HepG2 (cell line): ENCODE measurements around the gene RIMKLB. TPM values are rescaled to one million over a fixed set of nuclear protein-coding genes. Genes with fewer than 3 reads are reported as not detected.

Experiments
- ATF7-NPFF ChIP-seq: sonication (generic); formaldehyde crosslinking; IDR thresholded peaks from 2 replicates; pipeline ENCODE4 v1.8.1; 2023; ENCODE audit warnings: mild to moderate bottlenecking, low read depth, missing genetic modification reagents, moderate library complexity
- HNRNPLL ChIP-seq: fragments of 200-400 bp; formaldehyde crosslinking; IDR thresholded peaks from 2 replicates; pipeline ENCODE4 v1.6.1; 2017; ENCODE audit warnings: mild to moderate bottlenecking, low read depth, low read length; ENCODE audit not compliant: poor library complexity, severe bottlenecking
- THYN1 ChIP-seq: sonication (generic); formaldehyde crosslinking; IDR thresholded peaks from 2 replicates; pipeline ENCODE4 v1.8.1; 2023; ENCODE audit warnings: low read depth, mild to moderate bottlenecking, moderate library complexity, missing genetic modification reagents, borderline replicate concordance
- ZEB1 ChIP-seq: IDR thresholded peaks from 2 replicates; pipeline ENCODE4 v1.6.1; 2012; ENCODE audit warnings: mild to moderate bottlenecking, low read depth, inconsistent platforms; ENCODE audit not compliant: insufficient replicate concordance
- ZHX2 ChIP-seq, 2 experiments: sonication (generic) in 1 of 2; formaldehyde crosslinking in 1 of 2; IDR thresholded peaks; 2 replicates each; pipeline versions ENCODE4 v1.6.1 to v1.9.0; 2014 to 2022; ENCODE audit warnings: antibody characterized with exemption in 1 of 2, borderline replicate concordance in 1 of 2, inconsistent platforms in 1 of 2, low read depth in 1 of 2, missing genetic modification reagents in 1 of 2
- ZNF264 ChIP-seq: sonication (generic); formaldehyde crosslinking; IDR thresholded peaks from 2 replicates; pipeline ENCODE4 v1.4.0; 2020; ENCODE audit warnings: missing genetic modification reagents
- ZNF44 ChIP-seq: sonication (generic); formaldehyde crosslinking; IDR thresholded peaks from 2 replicates; pipeline ENCODE4 v1.5.1; 2020; ENCODE audit warnings: mild to moderate bottlenecking, missing genetic modification reagents
- ZNF773 ChIP-seq: sonication (generic); formaldehyde crosslinking; IDR thresholded peaks from 2 replicates; pipeline ENCODE4 v1.4.0; 2020; ENCODE audit warnings: missing genetic modification reagents, borderline replicate concordance
- ZNF777 ChIP-seq: sonication (generic); formaldehyde crosslinking; IDR thresholded peaks from 2 replicates; pipeline ENCODE4 v1.4.0; 2020; ENCODE audit warnings: missing genetic modification reagents
- ZNF891 ChIP-seq: sonication (generic); formaldehyde crosslinking; IDR thresholded peaks from 2 replicates; pipeline ENCODE4 v1.5.0; 2020; ENCODE audit warnings: mild to moderate bottlenecking, missing genetic modification reagents
- polyA plus RNA-seq, 8 experiments: library from polyadenylated mRNA; depleted of rRNA in 3 of 8; stranded (reverse) in 7 of 8; unstranded in 1 of 8; fragments of >200 nt; fragmentation: Illumina TruSeq in 4 of 8; extraction: Trizol in 4 of 8; gene quantifications; 2 replicates each; pipeline versions ENCODE4 v1.2.1 to v1.2.3, GENCODE V29; 2011 to 2016; ENCODE audit warnings: low read depth in 4 of 8, missing spikeins in 1 of 8, mixed read lengths in 1 of 8; ENCODE audit not compliant: insufficient read depth in 1 of 8
- total RNA-seq, 5 experiments: library from RNA; depleted of rRNA; stranded (reverse); fragments of >200 nt; fragmentation: Illumina TruSeq; extraction: Trizol; gene quantifications; 2 replicates each; pipeline ENCODE4 v1.2.3, GENCODE V29; 2016; ENCODE audit warnings: low read depth in 1 of 5
- TF ChIP-seq, protein P1 (sequence below): sonication (generic); formaldehyde crosslinking; IDR thresholded peaks from 2 replicates; pipeline ENCODE4 v1.4.0; 2020; ENCODE audit warnings: missing genetic modification reagents, mild to moderate bottlenecking, borderline replicate concordance

Gene RIMKLB
- total and polyA plus RNA-seq, 2 of the 13 experiments (the other 11 are each of a cell fraction or from before 2014, with no cell fraction given), result 0.33 to 0.40 TPM

DNA sequence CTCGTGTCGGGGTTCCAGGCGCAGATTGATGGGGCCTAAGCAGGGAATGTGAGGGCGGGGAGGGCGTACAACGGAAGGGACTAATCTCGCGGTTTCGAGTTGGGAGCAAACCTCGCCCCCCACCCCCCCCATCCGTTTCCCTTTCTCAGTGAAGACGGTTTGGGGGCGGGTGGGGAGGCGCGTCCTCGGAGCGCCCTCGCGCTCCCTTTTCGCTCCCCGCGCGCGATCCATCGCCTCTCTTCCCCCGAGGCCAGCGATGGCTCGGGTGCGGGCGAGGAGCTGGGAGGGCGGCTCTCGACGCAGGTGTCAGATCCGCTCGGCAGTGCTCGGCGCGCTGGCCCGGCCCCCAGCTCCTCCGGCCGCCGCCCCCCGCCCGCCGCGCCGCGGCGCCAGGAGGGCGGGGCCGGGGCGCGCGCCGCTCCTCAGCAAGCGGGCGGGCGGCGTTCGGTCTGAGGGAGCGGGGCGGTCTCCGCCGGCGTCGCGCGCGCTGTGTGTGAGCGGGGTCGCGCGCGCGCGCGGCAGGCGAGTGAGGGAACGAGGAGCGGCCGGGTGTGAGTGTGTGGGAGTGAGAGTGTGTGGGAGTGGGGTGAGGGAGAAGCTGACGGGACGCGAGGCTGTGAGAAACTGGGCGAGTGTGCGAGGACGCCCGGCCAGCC, at the start of gene RIMKLB (continued):
- TF ChIP-seq ZHX2 (IDR thresholded peaks at IDR 0.05; ENCODE audit: low read depth), result no peak
- no peak for TF ChIP-seq ZHX2 (CRISPR knock-in tag; IDR thresholded peaks at IDR 0.05; ENCODE audit: borderline replicate concordance)
- TF ChIP-seq HNRNPLL, result peak; percentile 26
- TF ChIP-seq, protein P1, sequence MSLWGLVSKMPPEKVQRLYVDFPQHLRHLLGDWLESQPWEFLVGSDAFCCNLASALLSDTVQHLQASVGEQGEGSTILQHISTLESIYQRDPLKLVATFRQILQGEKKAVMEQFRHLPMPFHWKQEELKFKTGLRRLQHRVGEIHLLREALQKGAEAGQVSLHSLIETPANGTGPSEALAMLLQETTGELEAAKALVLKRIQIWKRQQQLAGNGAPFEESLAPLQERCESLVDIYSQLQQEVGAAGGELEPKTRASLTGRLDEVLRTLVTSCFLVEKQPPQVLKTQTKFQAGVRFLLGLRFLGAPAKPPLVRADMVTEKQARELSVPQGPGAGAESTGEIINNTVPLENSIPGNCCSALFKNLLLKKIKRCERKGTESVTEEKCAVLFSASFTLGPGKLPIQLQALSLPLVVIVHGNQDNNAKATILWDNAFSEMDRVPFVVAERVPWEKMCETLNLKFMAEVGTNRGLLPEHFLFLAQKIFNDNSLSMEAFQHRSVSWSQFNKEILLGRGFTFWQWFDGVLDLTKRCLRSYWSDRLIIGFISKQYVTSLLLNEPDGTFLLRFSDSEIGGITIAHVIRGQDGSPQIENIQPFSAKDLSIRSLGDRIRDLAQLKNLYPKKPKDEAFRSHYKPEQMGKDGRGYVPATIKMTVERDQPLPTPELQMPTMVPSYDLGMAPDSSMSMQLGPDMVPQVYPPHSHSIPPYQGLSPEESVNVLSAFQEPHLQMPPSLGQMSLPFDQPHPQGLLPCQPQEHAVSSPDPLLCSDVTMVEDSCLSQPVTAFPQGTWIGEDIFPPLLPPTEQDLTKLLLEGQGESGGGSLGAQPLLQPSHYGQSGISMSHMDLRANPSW, result no peak
- TF ChIP-seq ZNF44 (CRISPR knock-in tag), result no peak
- no peak for TF ChIP-seq ZNF773 (CRISPR knock-in tag)
- TF ChIP-seq ZNF264 (CRISPR knock-in tag), result no peak
- no peak for TF ChIP-seq ZEB1
- TF ChIP-seq ZNF777, result peak; percentile 69; the same call in 1 of the 2 replicates
- TF ChIP-seq ATF7-NPFF (CRISPR knock-in tag), result no peak; the same call in 1 of the 2 replicates
- TF ChIP-seq ZNF891 (CRISPR knock-in tag), result 0 out of 2 replicates have a peak, but pooled peaks have one; percentile 25
- no peak for TF ChIP-seq THYN1 (CRISPR knock-in tag)
